Esophagus muscularis mucosa (tissue), 4 donors: Measurements from ENCODE around the gene SRSF4. TPM values are rescaled to one million over a fixed set of nuclear protein-coding genes. Genes with fewer than 3 reads are reported as not detected.
A peak's percentile ranks its signal among the peaks of the same experiment; 100 is the strongest.

Experiments
- DNase-seq: peaks from one replicate; pipeline ENCODE4 v3.0.0-alpha.2; 2017; ENCODE audit errors: extremely low spot score
- H3K27ac ChIP-seq, 4 donors: fragments of 200-600 bp; sonication (generic); replicated peaks in 1 of 4; 1 replicate in 3 of 4; 2 replicates in 1 of 4; pipeline ENCODE4 v1.5.1; 2016 to 2019; ENCODE audit warnings: mild to moderate bottlenecking in 1 of 4
- H3K27me3 ChIP-seq, 4 donors: fragments of 200-600 bp; sonication (generic); one replicate each; pipeline versions ENCODE4 v1.5.1 to v1.6.0; 2016 to 2019
- H3K36me3 ChIP-seq, 4 donors: fragments of 200-600 bp; sonication (generic); one replicate each; pipeline ENCODE4 v1.5.1; 2016 to 2019
- H3K4me1 ChIP-seq, 4 donors: fragments of 200-600 bp; sonication (generic); one replicate each; pipeline ENCODE4 v1.5.1; 2016 to 2019
- H3K4me3 ChIP-seq, 4 donors: fragments of 200-600 bp; sonication (generic); 1 replicate in 2 of 4; 2 replicates in 2 of 4; pipeline ENCODE4 v1.5.1; 2016 to 2019; ENCODE audit warnings: mild to moderate bottlenecking in 4 of 4, moderate library complexity in 1 of 4
- H3K9me3 ChIP-seq, 4 donors: fragments of 200-600 bp; sonication (generic); 1 replicate in 3 of 4; 2 replicates in 1 of 4; pipeline ENCODE4 v1.5.1; 2016 to 2019
- CTCF ChIP-seq, 3 experiments: fragments of 200-600 bp in 2 of 3; fragments of 450-650 bp in 1 of 3; sonication (generic) in 2 of 3; IDR thresholded peaks; one replicate each; pipeline ENCODE4 v1.5.1; 2017 to 2019; ENCODE audit warnings: antibody characterized with exemption in 3 of 3, mild to moderate bottlenecking in 2 of 3, moderate library complexity in 1 of 3
- EP300 ChIP-seq: sonication (generic); formaldehyde crosslinking; IDR thresholded peaks from one replicate; pipeline ENCODE4 v1.6.1; 2017; ENCODE audit warnings: antibody characterized with exemption
- POLR2A ChIP-seq: fragments of 450-650 bp; IDR thresholded peaks from one replicate; pipeline ENCODE4 v1.6.1; 2017; ENCODE audit warnings: antibody characterized with exemption, moderate library complexity, mild to moderate bottlenecking, low read depth
- POLR2AphosphoS5 ChIP-seq, 2 donors: sonication (generic); formaldehyde crosslinking; IDR thresholded peaks; one replicate each; pipeline ENCODE4 v1.6.1; 2017; ENCODE audit warnings: antibody characterized with exemption in 2 of 2
- WGBS: methylation state at CpG from one replicate; pipeline ENCODE4 v1.1.5; 2018; 5-methylcytosine and 5-hydroxymethylcytosine counted together
- intact Hi-C: fragments of 100-400 bp; cut with DNase I; formaldehyde crosslinking; loops from one replicate; pipeline ENCODE4 v1.15.1; 2023
- total RNA-seq, 4 donors: library from RNA; depleted of rRNA; stranded (reverse); fragments of >200 nt; gene quantifications; one replicate each; pipeline versions ENCODE4 v1.1.0 to v1.2.1, GENCODE V29; 2016

The SRSF4 gene
- total RNA-seq, 4 donors from 2014 or later = 90.3 to 113 (median 98.3) TPM

GRCh38 chr1:29148656-29149491 lies 32.8 kb downstream of the SRSF4 start:
- WGBS = 95% methylated on average over 35 of the region's 35 CpGs
- Histone ChIP-seq H3K4me1 (peaks cover 9 to 13% (median 11%) of the 10 kb centered on the region in 4 donors), H3K36me3 (peaks cover 72 to 96% (median 90%) of the 10 kb centered on the region in 4 donors), H3K27ac (no peak overlapping the region), H3K9me3 (no peaks in the 10 kb centered on the region), H3K27me3 (no peaks in the 10 kb centered on the region), H3K4me3 (no peak overlapping the region)
- intact Hi-C loops = no loop called here
- DNase-seq = no peak
- no peak for TF ChIP-seq EP300
- TF ChIP-seq POLR2AphosphoS5 (IDR thresholded peaks at IDR 0.05) = no peak
- TF ChIP-seq POLR2A = no peak
- no peak for TF ChIP-seq CTCF (IDR thresholded peaks at IDR 0.05)

GRCh38 chr1:29145739-29146437 lies 35.8 kb downstream of the SRSF4 start:
- Histone ChIP-seq H3K27ac (peak overlapping the region in 1 of 4 donors; percentile 31), H3K27me3 (no peaks in the 10 kb centered on the region), H3K4me3 (no peak overlapping the region), H3K9me3 (no peaks in the 10 kb centered on the region), H3K4me1 (peaks cover 9 to 13% (median 11%) of the 10 kb centered on the region in 4 donors), H3K36me3 (peaks cover 43 to 74% (median 68%) of the 10 kb centered on the region in 4 donors)
- intact Hi-C loops = no loop called here
- 49% methylated on average over 8 of the region's 8 CpGs for WGBS
- TF ChIP-seq CTCF (IDR thresholded peaks at IDR 0.05) = no peak
- TF ChIP-seq POLR2AphosphoS5 (IDR thresholded peaks at IDR 0.05) = peak in 1 of 2 donors; percentile 27
- no peak for DNase-seq

- Histone ChIP-seq H3K27ac (no peak overlapping the region), H3K36me3 (peaks cover 27 to 57% (median 51%) of the 10 kb centered on the region in 4 donors), H3K4me1 (peaks cover 9 to 13% (median 11%) of the 10 kb centered on the region in 4 donors), H3K4me3 (no peak overlapping the region), H3K9me3 (no peaks in the 10 kb centered on the region), H3K27me3 (no peaks in the 10 kb centered on the region)
- TF ChIP-seq CTCF (IDR thresholded peaks at IDR 0.05) (no peak), POLR2A (no peak), EP300 (no peak), POLR2AphosphoS5 (IDR thresholded peaks at IDR 0.05) (no peak)
- DNase-seq = no peak
- intact Hi-C loops = no loop called here
- 87% methylated on average over 2 of the region's 2 CpGs for WGBS
These were observed 37.5 kb downstream of the SRSF4 start for GRCh38 chr1:29144178-29144577.

- H3K27me3 ChIP-seq = no peaks in the 10 kb centered on the region
- DNase-seq = no peak
- TF ChIP-seq CTCF (IDR thresholded peaks at IDR 0.05) = no peak
- TF ChIP-seq POLR2A = no peak
- TF ChIP-seq POLR2AphosphoS5 (IDR thresholded peaks at IDR 0.05) = no peak
- no peak for TF ChIP-seq EP300
- 93% methylated on average over 2 of the region's 2 CpGs for WGBS
- intact Hi-C loops = no loop called here
- H3K27ac ChIP-seq = no peak overlapping the region
- H3K36me3 ChIP-seq = peaks cover 12 to 42% (median 36%) of the 10 kb centered on the region in 4 donors
- no peaks in the 10 kb centered on the region for H3K9me3 ChIP-seq
- H3K4me1 ChIP-seq = peaks cover 9 to 13% (median 11%) of the 10 kb centered on the region in 4 donors
- no peak overlapping the region for H3K4me3 ChIP-seq
These were observed 39.0 kb downstream of the SRSF4 start for GRCh38 chr1:29142714-29143113.
